ENCODE measurements around the gene FLT1. TPM values are rescaled to one million over a fixed set of nuclear protein-coding genes. Genes with fewer than 3 reads are reported as not detected.

The FLT1 gene
- total and polyA plus RNA-seq, 2 of the 13 experiments (the other 11 are each of a cell fraction or from before 2014, with no cell fraction given), result 0.02 TPM; not detected in 1

GRCh38 chr13:28534210-28534609 is 39.3 kb upstream of the FLT1 start:
- WGBS (ENCODE audit: low lambda C conversion rate), result 46% methylated on average over 4 of the region's 5 CpGs
- Histone ChIP-seq H3K4me1 (ENCODE audit: insufficient read depth, low read length) (peaks cover 14% of the 10 kb centered on the region), H2AFZ (ENCODE audit: low read length) (no peak overlapping the region), H4K20me1 (ENCODE audit: insufficient read depth, low read length) (no peaks in the 10 kb centered on the region), H3K4me2 (ENCODE audit: low read depth, low read length) (no peak overlapping the region), H3K27ac (ENCODE audit: extremely low read length, insufficient read depth, low read length) (no peak overlapping the region), H3K36me3 (replicated peaks in 1 of 2; ENCODE audit: control insufficient read depth in 1 of 2, insufficient read depth in 2 of 2, low read length in 2 of 2) (no peaks in the 10 kb centered on the region), H3K79me2 (ENCODE audit: insufficient read depth, low read length) (no peaks in the 10 kb centered on the region), H3K27me3 (ENCODE audit: control insufficient read depth in 1 of 2, insufficient read depth in 2 of 2, low read length in 2 of 2) (peaks cover 4 to 38% of the 10 kb centered on the region in 2 experiments), H3K4me3 (replicated peaks in 1 of 3; ENCODE audit: insufficient read depth in 1 of 3, low read depth in 2 of 3, low read length in 3 of 3) (no peak overlapping the region), H3K9me3 (ENCODE audit: low read length) (no peaks in the 10 kb centered on the region), H3K9ac (ENCODE audit: insufficient read depth, low read depth, low read length) (no peak overlapping the region)
- FAIRE-seq, result no peak
- CTCF ChIA-PET (ENCODE audit: low intra/inter-chr PET ratio, low total read pairs), result no interaction called here
- DNase-seq (ENCODE audit: low spot score), result no peak
- ATAC-seq, result no peak
- no TSS peak for BruUV-seq (replicated peaks)
- POLR2A ChIA-PET, result no interaction called here
- in situ Hi-C loops (cut with HindIII; ENCODE audit: extremely low pct_ligation_motif_present, low pct_unique_long_range_greater_than_20kb) (no loop called here), intact Hi-C loops (cut with micrococcal nuclease; ENCODE audit: unreplicated experiment) (no loop called here)
- TF ChIP-seq, protein P1, sequence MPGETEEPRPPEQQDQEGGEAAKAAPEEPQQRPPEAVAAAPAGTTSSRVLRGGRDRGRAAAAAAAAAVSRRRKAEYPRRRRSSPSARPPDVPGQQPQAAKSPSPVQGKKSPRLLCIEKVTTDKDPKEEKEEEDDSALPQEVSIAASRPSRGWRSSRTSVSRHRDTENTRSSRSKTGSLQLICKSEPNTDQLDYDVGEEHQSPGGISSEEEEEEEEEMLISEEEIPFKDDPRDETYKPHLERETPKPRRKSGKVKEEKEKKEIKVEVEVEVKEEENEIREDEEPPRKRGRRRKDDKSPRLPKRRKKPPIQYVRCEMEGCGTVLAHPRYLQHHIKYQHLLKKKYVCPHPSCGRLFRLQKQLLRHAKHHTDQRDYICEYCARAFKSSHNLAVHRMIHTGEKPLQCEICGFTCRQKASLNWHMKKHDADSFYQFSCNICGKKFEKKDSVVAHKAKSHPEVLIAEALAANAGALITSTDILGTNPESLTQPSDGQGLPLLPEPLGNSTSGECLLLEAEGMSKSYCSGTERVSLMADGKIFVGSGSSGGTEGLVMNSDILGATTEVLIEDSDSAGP (CRISPR knock-in tag; IDR thresholded peaks at IDR 0.05; ENCODE audit: borderline replicate concordance), result no peak
- TF ChIP-seq ASH2L (IDR thresholded peaks at IDR 0.05; ENCODE audit: insufficient read length, low read depth, low read length), result no peak
- no peak for TF ChIP-seq ZNF510 (CRISPR knock-in tag; IDR thresholded peaks at IDR 0.05; ENCODE audit: low read depth)
- TF ChIP-seq, protein P2, sequence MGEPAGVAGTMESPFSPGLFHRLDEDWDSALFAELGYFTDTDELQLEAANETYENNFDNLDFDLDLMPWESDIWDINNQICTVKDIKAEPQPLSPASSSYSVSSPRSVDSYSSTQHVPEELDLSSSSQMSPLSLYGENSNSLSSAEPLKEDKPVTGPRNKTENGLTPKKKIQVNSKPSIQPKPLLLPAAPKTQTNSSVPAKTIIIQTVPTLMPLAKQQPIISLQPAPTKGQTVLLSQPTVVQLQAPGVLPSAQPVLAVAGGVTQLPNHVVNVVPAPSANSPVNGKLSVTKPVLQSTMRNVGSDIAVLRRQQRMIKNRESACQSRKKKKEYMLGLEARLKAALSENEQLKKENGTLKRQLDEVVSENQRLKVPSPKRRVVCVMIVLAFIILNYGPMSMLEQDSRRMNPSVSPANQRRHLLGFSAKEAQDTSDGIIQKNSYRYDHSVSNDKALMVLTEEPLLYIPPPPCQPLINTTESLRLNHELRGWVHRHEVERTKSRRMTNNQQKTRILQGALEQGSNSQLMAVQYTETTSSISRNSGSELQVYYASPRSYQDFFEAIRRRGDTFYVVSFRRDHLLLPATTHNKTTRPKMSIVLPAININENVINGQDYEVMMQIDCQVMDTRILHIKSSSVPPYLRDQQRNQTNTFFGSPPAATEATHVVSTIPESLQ (CRISPR knock-in tag; conservative IDR thresholded peaks at IDR 0.05), result no peak
- no peak for TF ChIP-seq NAIF1 (CRISPR knock-in tag; IDR thresholded peaks at IDR 0.05; ENCODE audit: borderline replicate concordance)
- TF ChIP-seq ZNF251 (CRISPR knock-in tag; IDR thresholded peaks at IDR 0.05), result no peak
- no peak for TF ChIP-seq ZNF782 (CRISPR knock-in tag; IDR thresholded peaks at IDR 0.05; ENCODE audit: borderline replicate concordance)
- TF ChIP-seq ZNF317 (CRISPR knock-in tag; IDR thresholded peaks at IDR 0.05), result no peak
- TF ChIP-seq, protein P3, sequence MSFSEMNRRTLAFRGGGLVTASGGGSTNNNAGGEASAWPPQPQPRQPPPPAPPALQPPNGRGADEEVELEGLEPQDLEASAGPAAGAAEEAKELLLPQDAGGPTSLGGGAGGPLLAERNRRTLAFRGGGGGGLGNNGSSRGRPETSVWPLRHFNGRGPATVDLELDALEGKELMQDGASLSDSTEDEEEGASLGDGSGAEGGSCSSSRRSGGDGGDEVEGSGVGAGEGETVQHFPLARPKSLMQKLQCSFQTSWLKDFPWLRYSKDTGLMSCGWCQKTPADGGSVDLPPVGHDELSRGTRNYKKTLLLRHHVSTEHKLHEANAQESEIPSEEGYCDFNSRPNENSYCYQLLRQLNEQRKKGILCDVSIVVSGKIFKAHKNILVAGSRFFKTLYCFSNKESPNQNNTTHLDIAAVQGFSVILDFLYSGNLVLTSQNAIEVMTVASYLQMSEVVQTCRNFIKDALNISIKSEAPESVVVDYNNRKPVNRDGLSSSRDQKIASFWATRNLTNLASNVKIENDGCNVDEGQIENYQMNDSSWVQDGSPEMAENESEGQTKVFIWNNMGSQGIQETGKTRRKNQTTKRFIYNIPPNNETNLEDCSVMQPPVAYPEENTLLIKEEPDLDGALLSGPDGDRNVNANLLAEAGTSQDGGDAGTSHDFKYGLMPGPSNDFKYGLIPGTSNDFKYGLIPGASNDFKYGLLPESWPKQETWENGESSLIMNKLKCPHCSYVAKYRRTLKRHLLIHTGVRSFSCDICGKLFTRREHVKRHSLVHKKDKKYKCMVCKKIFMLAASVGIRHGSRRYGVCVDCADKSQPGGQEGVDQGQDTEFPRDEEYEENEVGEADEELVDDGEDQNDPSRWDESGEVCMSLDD (CRISPR knock-in tag; IDR thresholded peaks at IDR 0.05; ENCODE audit: borderline replicate concordance), result no peak
- TF ChIP-seq PHB2 (IDR thresholded peaks at IDR 0.05; ENCODE audit: partially characterized antibody), result no peak
- TF ChIP-seq, protein P4, sequence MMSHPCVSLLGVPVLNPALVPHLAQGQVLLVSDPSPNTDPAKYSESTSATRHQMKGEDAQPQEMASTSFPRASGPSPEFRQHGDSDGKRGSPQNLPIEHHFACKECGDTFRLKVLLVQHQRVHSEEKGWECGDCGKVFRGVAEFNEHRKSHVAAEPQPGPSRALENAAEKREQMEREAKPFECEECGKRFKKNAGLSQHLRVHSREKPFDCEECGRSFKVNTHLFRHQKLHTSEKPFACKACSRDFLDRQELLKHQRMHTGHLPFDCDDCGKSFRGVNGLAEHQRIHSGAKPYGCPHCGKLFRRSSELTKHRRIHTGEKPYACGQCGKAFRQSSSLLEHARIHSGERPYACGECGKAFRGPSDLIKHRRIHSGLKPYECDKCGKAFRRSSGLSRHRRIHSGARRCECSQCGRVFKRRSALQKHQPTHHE (CRISPR knock-in tag; IDR thresholded peaks at IDR 0.05; ENCODE audit: borderline replicate concordance), result no peak
- no peak for TF ChIP-seq ZNF460 (CRISPR knock-in tag; IDR thresholded peaks at IDR 0.05; ENCODE audit: borderline replicate concordance)
- no peak for TF ChIP-seq IKZF5 (CRISPR knock-in tag; IDR thresholded peaks at IDR 0.05)
